Activated B cell treated with CpG ODN at 0.5 μM for 24 hours (primary cell): ENCODE results near the gene JTB. TPM values are rescaled to one million over a fixed set of nuclear protein-coding genes. Genes with fewer than 3 reads are reported as not detected.
A peak's percentile ranks its signal among the peaks of the same experiment; 100 is the strongest.

Experiments used
- ATAC-seq: fragments of 200-7000 bp; cut with Tn5 transposase; one replicate; pipeline ENCODE4 v1.10.0; 2021; ENCODE audit warnings: low read depth, mild to moderate bottlenecking, moderate library complexity
- CTCF ChIA-PET: fragments of 350-600 bp; sonication (Branson Sonifier 250); formaldehyde crosslinking; loops from one replicate; lab custom pipeline; 2021; ENCODE audit warnings: antibody characterized with exemption; lab: Charles Lee
- POLR2A ChIA-PET: fragments of 350-600 bp; sonication (Branson Sonifier 250); formaldehyde crosslinking; loops from one replicate; lab custom pipeline; 2021; ENCODE audit warnings: antibody characterized with exemption; lab: Charles Lee
- DNase-seq: peaks from one replicate; pipeline ENCODE4 v3.0.0; 2022
- H3K27ac Mint-ChIP-seq: one replicate; pipeline ENCODE4 v1.8.0; 2020; ENCODE audit warnings: mixed read lengths
- H3K27me3 Mint-ChIP-seq: one replicate; pipeline ENCODE4 v1.8.0; 2021; ENCODE audit warnings: mixed read lengths
- H3K36me3 Mint-ChIP-seq: one replicate; pipeline ENCODE4 v1.8.0; 2021; ENCODE audit warnings: low read depth, mixed read lengths
- H3K4me1 Mint-ChIP-seq: one replicate; pipeline ENCODE4 v1.8.0; 2021; ENCODE audit warnings: mixed read lengths
- H3K4me3 Mint-ChIP-seq: one replicate; pipeline ENCODE4 v1.8.0; 2020; ENCODE audit warnings: mild to moderate bottlenecking, mixed read lengths
- H3K9me3 Mint-ChIP-seq: one replicate; pipeline ENCODE4 v1.8.0; 2020; ENCODE audit warnings: mixed read lengths
- intact Hi-C: fragments of 100-400 bp; cut with micrococcal nuclease; formaldehyde crosslinking; loops from one replicate; pipeline ENCODE4 v1.15.1; 2024
- total RNA-seq: library from RNA; stranded (reverse); gene quantifications from 2 replicates; pipeline ENCODE4 v1.2.3, GENCODE V29; 2022
- TF ChIP-seq, protein P1 (sequence below): fragments of 200-600 bp; IDR thresholded peaks from one replicate; pipeline ENCODE4 v1.8.0; 2022; ENCODE audit warnings: antibody characterized with exemption, mild to moderate bottlenecking

Gene JTB
- total RNA-seq, 1 donor from 2014 or later = 137 TPM

DNA sequence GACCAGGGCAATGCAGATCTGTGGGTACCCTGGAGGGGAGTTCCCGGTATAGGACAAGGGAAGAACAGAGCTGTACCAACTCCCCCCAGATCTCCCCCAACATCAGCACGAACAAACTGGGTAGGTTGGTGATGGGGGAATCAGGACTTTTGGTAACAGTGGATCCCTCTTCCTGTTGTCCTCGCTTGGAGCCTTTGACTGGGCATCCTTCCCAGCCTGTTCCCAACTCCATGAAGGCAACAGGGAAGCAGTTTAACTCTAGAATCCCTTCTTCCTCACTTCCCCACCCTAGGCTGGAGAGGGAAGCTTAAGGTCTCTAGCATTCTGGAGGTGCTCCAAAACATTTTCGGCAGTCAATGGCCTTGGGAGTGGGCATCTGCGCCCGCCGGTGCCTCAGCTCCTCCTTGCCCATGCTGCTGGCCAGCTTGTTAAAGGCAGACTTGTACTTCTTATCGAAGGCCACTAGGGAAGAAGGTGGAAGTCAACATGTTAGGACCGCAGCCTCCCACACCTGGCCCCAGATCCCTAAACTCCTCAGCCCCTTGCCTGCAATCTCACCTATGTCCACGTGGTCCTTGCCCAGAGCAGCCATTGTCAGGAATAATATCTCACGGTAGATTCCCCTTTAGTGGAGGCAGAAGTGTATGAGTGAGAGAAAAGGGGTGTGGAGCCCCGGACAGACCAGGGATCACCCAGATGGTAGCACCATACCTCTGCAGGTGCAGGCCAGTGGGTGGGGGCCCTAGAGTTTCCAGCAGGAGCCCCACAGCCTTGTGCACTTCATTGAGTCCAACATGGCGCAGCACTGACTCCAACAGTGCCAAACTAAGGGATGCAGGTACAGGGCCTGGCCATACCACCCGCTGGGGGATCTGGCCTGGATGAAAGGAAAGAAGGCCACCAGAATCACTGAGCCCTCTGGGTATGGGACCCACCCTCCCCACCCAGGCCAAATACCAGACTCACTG, 47.2 kb downstream of the JTB start:
- intact Hi-C loops = no loop called here
- ATAC-seq (no peak), DNase-seq (no peak)
- Mint-ChIP-seq H3K27me3 (no peaks in the 10 kb centered on the region), H3K36me3 (peaks cover 57% of the 10 kb centered on the region), H3K9me3 (no peaks in the 10 kb centered on the region), H3K27ac (no peak overlapping the region), H3K4me3 (no peak overlapping the region), H3K4me1 (peaks cover 2% of the 10 kb centered on the region)
- TF ChIP-seq, protein P1, sequence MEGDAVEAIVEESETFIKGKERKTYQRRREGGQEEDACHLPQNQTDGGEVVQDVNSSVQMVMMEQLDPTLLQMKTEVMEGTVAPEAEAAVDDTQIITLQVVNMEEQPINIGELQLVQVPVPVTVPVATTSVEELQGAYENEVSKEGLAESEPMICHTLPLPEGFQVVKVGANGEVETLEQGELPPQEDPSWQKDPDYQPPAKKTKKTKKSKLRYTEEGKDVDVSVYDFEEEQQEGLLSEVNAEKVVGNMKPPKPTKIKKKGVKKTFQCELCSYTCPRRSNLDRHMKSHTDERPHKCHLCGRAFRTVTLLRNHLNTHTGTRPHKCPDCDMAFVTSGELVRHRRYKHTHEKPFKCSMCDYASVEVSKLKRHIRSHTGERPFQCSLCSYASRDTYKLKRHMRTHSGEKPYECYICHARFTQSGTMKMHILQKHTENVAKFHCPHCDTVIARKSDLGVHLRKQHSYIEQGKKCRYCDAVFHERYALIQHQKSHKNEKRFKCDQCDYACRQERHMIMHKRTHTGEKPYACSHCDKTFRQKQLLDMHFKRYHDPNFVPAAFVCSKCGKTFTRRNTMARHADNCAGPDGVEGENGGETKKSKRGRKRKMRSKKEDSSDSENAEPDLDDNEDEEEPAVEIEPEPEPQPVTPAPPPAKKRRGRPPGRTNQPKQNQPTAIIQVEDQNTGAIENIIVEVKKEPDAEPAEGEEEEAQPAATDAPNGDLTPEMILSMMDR = no peak
- ChIA-PET CTCF (no interaction called here), POLR2A (interaction anchor here (0.6 to 3.7 kb wide), 5 partner anchors 15 to 58 kb away, joined by 3 to 25 read pairs (median 3); partner anchors contain the start of genes DENND4B and RAB13)

DNA sequence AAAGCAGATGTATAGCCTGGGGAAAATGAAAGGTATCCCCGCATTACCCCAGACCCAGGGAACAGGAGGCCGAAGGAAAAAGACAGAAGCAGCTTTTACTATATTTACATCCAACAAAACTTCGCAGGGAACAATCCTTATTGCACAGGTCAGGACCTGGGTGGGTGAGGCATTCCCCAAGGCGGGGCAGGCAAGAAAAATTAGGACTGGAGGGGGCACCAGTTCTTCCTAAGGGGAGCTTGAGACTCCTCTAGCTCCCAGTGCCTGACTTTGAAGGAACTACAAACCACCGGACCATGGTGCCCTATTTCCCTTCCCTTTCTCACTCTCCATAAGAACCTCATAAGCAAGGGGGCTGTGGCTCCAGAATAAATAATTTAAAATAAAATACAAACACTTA, 48.0 kb downstream of the JTB start:
- peaks cover 2% of the 10 kb centered on the region for H3K4me1 Mint-ChIP-seq
- peaks cover 49% of the 10 kb centered on the region for H3K36me3 Mint-ChIP-seq
- no peaks in the 10 kb centered on the region for H3K9me3 Mint-ChIP-seq
- intact Hi-C loops = no loop called here
- no peak overlapping the region for H3K27ac Mint-ChIP-seq
- ATAC-seq (no peak), DNase-seq (no peak)
- TF ChIP-seq, protein P1 = no peak
- ChIA-PET POLR2A (interaction anchor here (1.4 to 3.7 kb wide), 3 partner anchors 10 to 27 kb away, joined by 3 to 25 read pairs (median 7); partner anchors contain the start of gene DENND4B), CTCF (no interaction called here)
- H3K27me3 Mint-ChIP-seq = no peaks in the 10 kb centered on the region
- H3K4me3 Mint-ChIP-seq = no peak overlapping the region

DNA sequence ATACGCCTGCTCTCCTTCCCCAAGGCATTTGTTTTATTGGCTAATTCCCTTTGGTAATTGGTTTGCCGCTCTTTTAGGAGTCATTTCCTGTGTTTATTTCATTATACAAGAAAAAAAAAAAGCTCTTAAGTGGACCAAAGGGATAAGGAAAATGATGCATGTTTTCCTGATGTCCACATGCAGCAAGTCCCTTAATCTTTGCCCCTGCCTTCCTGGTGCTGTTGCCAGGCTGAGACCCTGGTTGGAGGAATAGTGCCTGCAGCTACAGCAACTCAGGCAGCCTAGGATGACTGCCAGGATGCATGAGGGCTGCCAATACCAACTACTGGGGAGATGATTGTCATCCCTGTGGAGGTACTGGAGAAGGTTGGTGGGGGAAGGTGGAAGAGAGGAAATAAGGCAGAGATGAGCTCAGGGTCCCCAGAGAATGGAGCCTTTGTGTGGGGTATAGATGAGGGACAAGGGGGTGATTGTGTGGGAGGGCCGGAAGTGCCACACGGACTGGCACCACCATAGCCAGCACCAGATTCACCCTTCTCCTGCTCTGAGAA, 48.6 kb downstream of the JTB start:
- H3K4me3 Mint-ChIP-seq = no peak overlapping the region
- TF ChIP-seq, protein P1 = no peak
- no peaks in the 10 kb centered on the region for H3K27me3 Mint-ChIP-seq
- ATAC-seq = no peak
- CTCF ChIA-PET = no interaction called here
- H3K4me1 Mint-ChIP-seq = peaks cover 6% of the 10 kb centered on the region
- H3K36me3 Mint-ChIP-seq = peaks cover 44% of the 10 kb centered on the region
- peak overlapping the region; percentile 24 for H3K27ac Mint-ChIP-seq
- no peak for DNase-seq
- POLR2A ChIA-PET = interaction anchor here (0.5 to 3.7 kb wide), 8 partner anchors 11 to 251 kb away, joined by 3 to 25 read pairs (median 4); partner anchors contain the start of gene DENND4B
- intact Hi-C loops = no loop called here
- no peaks in the 10 kb centered on the region for H3K9me3 Mint-ChIP-seq

DNA sequence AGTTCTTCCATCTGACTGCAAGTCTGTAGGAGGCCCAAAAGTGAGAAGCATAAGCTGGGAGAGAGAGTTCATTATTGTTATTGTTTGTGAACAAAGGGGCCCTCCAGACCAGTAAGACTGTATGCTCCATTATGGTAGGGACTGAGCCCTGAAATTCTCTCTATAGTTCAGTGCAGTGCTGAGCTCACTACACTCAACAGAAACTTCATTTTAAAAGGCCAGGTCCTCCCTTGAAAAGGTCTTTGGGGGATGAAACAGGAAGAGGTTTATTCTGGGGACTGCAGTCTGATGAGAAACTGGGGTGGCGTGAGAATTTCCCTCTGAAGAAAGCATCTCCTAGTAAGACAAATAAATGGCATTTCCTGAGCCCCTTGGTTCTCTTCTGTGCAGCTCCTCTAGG, 49.2 kb downstream of the JTB start:
- ATAC-seq = no peak
- peak overlapping the region; percentile 1 for H3K27ac Mint-ChIP-seq
- ChIA-PET CTCF (no interaction called here), POLR2A (interaction anchor here (0.9 to 3.7 kb wide), 5 partner anchors 12 to 58 kb away, joined by 3 to 25 read pairs (median 4); partner anchors contain the start of gene DENND4B)
- H3K36me3 Mint-ChIP-seq = peaks cover 44% of the 10 kb centered on the region
- intact Hi-C loops = no loop called here
- TF ChIP-seq, protein P1 = no peak
- H3K9me3 Mint-ChIP-seq = no peaks in the 10 kb centered on the region
- no peak overlapping the region for H3K4me3 Mint-ChIP-seq
- peaks cover 11% of the 10 kb centered on the region for H3K4me1 Mint-ChIP-seq
- no peaks in the 10 kb centered on the region for H3K27me3 Mint-ChIP-seq
- DNase-seq = no peak

DNA sequence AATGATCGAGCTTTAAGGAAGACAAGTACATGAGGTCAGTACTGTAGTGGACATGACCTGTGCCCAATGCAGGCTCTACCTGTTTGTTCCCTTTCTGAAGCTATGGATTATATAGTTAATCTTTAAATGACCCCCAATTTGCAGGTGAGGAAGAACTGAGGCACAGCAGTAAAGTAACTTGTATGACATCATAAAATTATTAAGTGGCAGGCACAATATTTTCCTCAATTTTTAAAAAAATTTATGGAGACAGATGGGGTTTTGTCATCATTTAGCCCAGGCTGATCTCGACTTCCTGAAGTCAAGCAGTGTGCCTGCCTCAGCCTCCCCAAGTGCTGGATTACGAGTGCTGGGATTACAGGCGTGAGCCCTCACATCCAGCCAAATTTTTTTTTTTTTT, 51.1 kb downstream of the JTB start:
- no peak overlapping the region for H3K27ac Mint-ChIP-seq
- intact Hi-C loops = no loop called here

More for the DNA sequence above, 51.1 kb downstream of the JTB start:
- Mint-ChIP-seq H3K4me3 (no peak overlapping the region), H3K9me3 (no peaks in the 10 kb centered on the region), H3K4me1 (peaks cover 19% of the 10 kb centered on the region), H3K36me3 (peaks cover 32% of the 10 kb centered on the region), H3K27me3 (no peaks in the 10 kb centered on the region)
- DNase-seq = no peak
- ChIA-PET CTCF (no interaction called here), POLR2A (interaction anchor here (0.7 to 7.6 kb wide), 4 partner anchors 19 to 103 kb away, joined by 7 to 186 read pairs (median 8); partner anchors contain the start of genes CREB3L4, DENND4B and RPS27)
- no peak for ATAC-seq
- TF ChIP-seq, protein P1 = no peak
